Right hindlimb (tissue), 1 donor: ENCODE measurements around the gene TIAM1.

Experiments used
- DNase-seq: peaks from one replicate; pipeline ENCODE4 v3.0.0-alpha.2; 2018

The TIAM1 gene

GRCh38 chr21:31343680-31344480 lies at the start of gene TIAM1:
TSS of gene TIAM1 (minus strand) at chr21:31344261. CDS start at chr21:31266972, 77,289 bp downstream.
- peak; percentile 84 for DNase-seq

GRCh38 chr21:31387560-31388186 lies 43.6 kb upstream of the TIAM1 start:
- DNase-seq: no peak

- no peak for DNase-seq
These were observed 41.9 kb upstream of the TIAM1 start for GRCh38 chr21:31386006-31386405.

GRCh38 chr21:31383770-31384169 lies 39.7 kb upstream of the TIAM1 start:
- DNase-seq: no peak

GRCh38 chr21:31382060-31382459 lies 38.0 kb upstream of the TIAM1 start:
- no peak for DNase-seq

- no peak for DNase-seq
These were observed 32.2 kb upstream of the TIAM1 start for GRCh38 chr21:31376301-31376700.

- DNase-seq: no peak
These were observed 30.3 kb upstream of the TIAM1 start for GRCh38 chr21:31374395-31374794.

GRCh38 chr21:31372471-31372765 lies 28.4 kb upstream of the TIAM1 start:
- no peak for DNase-seq

- no peak for DNase-seq
These were observed 27.8 kb upstream of the TIAM1 start for GRCh38 chr21:31371715-31372470.

- DNase-seq: peak; percentile 69
These were observed 27.0 kb upstream of the TIAM1 start for GRCh38 chr21:31370893-31371544.

GRCh38 chr21:31370281-31370892 lies 26.3 kb upstream of the TIAM1 start:
- DNase-seq: no peak

- no peak for DNase-seq
These were observed 24.3 kb upstream of the TIAM1 start for GRCh38 chr21:31368361-31368760.

GRCh38 chr21:31367801-31368200 lies 23.7 kb upstream of the TIAM1 start:
- no peak for DNase-seq

- no peak for DNase-seq
These were observed 22.8 kb upstream of the TIAM1 start for GRCh38 chr21:31366825-31367224.

- no peak for DNase-seq
These were observed 20.3 kb upstream of the TIAM1 start for GRCh38 chr21:31364253-31364945.

GRCh38 chr21:31363720-31364119 lies 19.7 kb upstream of the TIAM1 start:
- DNase-seq: no peak

GRCh38 chr21:31360717-31361116 lies 16.7 kb upstream of the TIAM1 start:
- DNase-seq: no peak

- DNase-seq: no peak
These were observed 14.1 kb upstream of the TIAM1 start for GRCh38 chr21:31358158-31358557.

GRCh38 chr21:31356440-31356839 lies 12.4 kb upstream of the TIAM1 start:
- no peak for DNase-seq

- DNase-seq: no peak
These were observed 10.8 kb upstream of the TIAM1 start for GRCh38 chr21:31354604-31355443.

GRCh38 chr21:31354122-31354521 lies 10.1 kb upstream of the TIAM1 start:
- no peak for DNase-seq
